Left lung (tissue), 10 donors: ENCODE results near the gene TACC3. TPM values are rescaled to one million over a fixed set of nuclear protein-coding genes. Genes with fewer than 3 reads are reported as not detected.

Source experiments
- ATAC-seq: fragments of 200-7000 bp; cut with Tn5 transposase; one replicate; pipeline ENCODE4 v1.9.1; 2020; ENCODE audit warnings: moderate library complexity
- DNase-seq, 4 donors: peaks; one replicate each; pipeline ENCODE4 v3.0.0-alpha.2; 2013 to 2020
- H3K27ac ChIP-seq, 2 donors: fragments of 200-600 bp; sonication (generic) in 1 of 2; one replicate each; pipeline versions ENCODE4 v1.5.0 to v1.8.0; 2020 to 2021
- H3K27me3 ChIP-seq, 2 donors: fragments of 200-600 bp; sonication (generic) in 1 of 2; one replicate each; pipeline versions ENCODE4 v1.5.0 to v1.8.0; 2020 to 2021
- H3K36me3 ChIP-seq, 2 donors: fragments of 200-600 bp; sonication (generic) in 1 of 2; one replicate each; pipeline versions ENCODE4 v1.5.0 to v1.8.0; 2020 to 2021
- H3K4me1 ChIP-seq, 2 donors: fragments of 200-600 bp; one replicate each; pipeline ENCODE4 v1.8.0; 2021
- H3K4me3 ChIP-seq, 2 donors: fragments of 200-600 bp; sonication (generic) in 1 of 2; one replicate each; pipeline versions ENCODE4 v1.5.0 to v1.8.0; 2020 to 2021; ENCODE audit warnings: mild to moderate bottlenecking in 1 of 2
- H3K9me3 ChIP-seq, 2 donors: fragments of 200-600 bp; sonication (generic) in 1 of 2; one replicate each; pipeline versions ENCODE4 v1.5.0 to v1.8.0; 2020 to 2021
- intact Hi-C, 2 donors: fragments of 100-400 bp; cut with DNase I; formaldehyde crosslinking; loops; one replicate each; pipeline versions ENCODE4 v1.11.2 to v1.14.2; 2022
- polyA plus RNA-seq, 6 donors: library from polyadenylated mRNA; unstranded; fragments of 120-200 nt; gene quantifications; one replicate each; pipeline ENCODE4 v1.2.1, GENCODE V29; 2013; ENCODE audit not compliant: insufficient read length in 6 of 6
- total RNA-seq, 2 donors: library from RNA; stranded (reverse); fragmentation: NEBNext Ultra II Directional; extraction: Animal tissue kit (Norgen Biotek cat#: 25700); gene quantifications; one replicate each; pipeline ENCODE4 v1.2.1, GENCODE V29; 2021
- TF ChIP-seq, protein P1 (sequence below), 2 donors: fragments of 200-600 bp; sonication (generic) in 1 of 2; IDR thresholded peaks; one replicate each; pipeline versions ENCODE4 v1.5.0 to v1.8.0; 2021; ENCODE audit warnings: antibody characterized with exemption in 2 of 2
- donor health status: DM: no; HTN: yes; CAD: no.
- donor health status: DM: no; HTN: no; CAD: no.

The TACC3 gene
- total and polyA plus RNA-seq, 8 donors: 20.3 to 76.2 (median 44.7) TPM

DNA sequence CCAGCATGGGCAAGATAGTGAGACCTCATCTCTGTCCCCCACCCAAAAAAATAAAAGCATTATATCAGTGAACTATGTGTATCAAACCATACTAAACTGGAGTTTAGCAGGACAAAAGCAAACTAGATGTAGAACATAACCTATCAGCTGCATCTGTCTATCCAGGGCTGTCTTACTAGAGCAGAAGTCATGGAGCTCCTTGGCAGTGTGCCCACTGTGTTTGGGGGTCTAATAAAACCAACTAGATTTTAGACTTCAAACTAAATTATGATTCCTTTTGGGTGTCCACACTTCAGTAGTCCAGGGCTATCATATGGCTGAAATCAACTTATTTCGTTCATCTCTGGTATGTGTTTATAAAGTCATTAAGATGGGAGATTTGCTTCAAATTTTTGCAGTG is 17.5 kb upstream of the TACC3 start:
- H3K27ac ChIP-seq: no peak overlapping the region
- intact Hi-C loops: no loop called here

DNA sequence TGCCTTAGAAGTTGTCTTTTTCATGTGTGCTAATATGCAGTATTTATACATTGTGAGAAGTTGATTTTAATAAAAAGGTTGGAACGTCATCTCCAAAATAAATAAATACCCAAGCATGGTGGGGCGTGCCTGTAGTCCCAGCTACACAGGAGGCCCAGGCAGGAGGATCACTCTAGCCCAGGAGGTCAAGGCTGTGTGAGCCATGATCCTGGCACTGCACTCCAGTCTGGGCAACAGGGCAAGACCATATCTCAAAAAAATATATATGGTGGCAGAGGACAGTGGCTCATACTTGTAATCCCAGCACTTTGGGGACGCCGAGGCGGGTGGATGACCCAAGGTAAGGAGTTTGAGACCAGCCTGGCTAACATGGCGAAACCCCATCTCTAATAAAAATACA is 15.6 kb upstream of the TACC3 start:
- TF ChIP-seq, protein P1, sequence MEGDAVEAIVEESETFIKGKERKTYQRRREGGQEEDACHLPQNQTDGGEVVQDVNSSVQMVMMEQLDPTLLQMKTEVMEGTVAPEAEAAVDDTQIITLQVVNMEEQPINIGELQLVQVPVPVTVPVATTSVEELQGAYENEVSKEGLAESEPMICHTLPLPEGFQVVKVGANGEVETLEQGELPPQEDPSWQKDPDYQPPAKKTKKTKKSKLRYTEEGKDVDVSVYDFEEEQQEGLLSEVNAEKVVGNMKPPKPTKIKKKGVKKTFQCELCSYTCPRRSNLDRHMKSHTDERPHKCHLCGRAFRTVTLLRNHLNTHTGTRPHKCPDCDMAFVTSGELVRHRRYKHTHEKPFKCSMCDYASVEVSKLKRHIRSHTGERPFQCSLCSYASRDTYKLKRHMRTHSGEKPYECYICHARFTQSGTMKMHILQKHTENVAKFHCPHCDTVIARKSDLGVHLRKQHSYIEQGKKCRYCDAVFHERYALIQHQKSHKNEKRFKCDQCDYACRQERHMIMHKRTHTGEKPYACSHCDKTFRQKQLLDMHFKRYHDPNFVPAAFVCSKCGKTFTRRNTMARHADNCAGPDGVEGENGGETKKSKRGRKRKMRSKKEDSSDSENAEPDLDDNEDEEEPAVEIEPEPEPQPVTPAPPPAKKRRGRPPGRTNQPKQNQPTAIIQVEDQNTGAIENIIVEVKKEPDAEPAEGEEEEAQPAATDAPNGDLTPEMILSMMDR (IDR thresholded peaks at IDR 0.05): no peak
- no peaks in the 10 kb centered on the region for H3K27me3 ChIP-seq
- no peak overlapping the region for H3K27ac ChIP-seq
- peaks cover 10 to 40% of the 10 kb centered on the region in 2 donors for H3K4me1 ChIP-seq
- intact Hi-C loops: no loop called here
- ATAC-seq: no peak
- peaks cover 5 to 62% of the 10 kb centered on the region in 2 donors for H3K36me3 ChIP-seq
- no peaks in the 10 kb centered on the region for H3K9me3 ChIP-seq
- H3K4me3 ChIP-seq: no peak overlapping the region
- no peak for DNase-seq

More for the DNA sequence above, 17.5 kb upstream of the TACC3 start:
- Histone ChIP-seq H3K4me1 (peaks cover 2 to 28% of the 10 kb centered on the region in 2 donors), H3K4me3 (no peak overlapping the region), H3K36me3 (peaks cover 5 to 71% of the 10 kb centered on the region in 2 donors), H3K9me3 (no peaks in the 10 kb centered on the region), H3K27me3 (no peaks in the 10 kb centered on the region)
- TF ChIP-seq, protein P1 (IDR thresholded peaks at IDR 0.05): no peak
- DNase-seq (no peak), ATAC-seq (no peak)

DNA sequence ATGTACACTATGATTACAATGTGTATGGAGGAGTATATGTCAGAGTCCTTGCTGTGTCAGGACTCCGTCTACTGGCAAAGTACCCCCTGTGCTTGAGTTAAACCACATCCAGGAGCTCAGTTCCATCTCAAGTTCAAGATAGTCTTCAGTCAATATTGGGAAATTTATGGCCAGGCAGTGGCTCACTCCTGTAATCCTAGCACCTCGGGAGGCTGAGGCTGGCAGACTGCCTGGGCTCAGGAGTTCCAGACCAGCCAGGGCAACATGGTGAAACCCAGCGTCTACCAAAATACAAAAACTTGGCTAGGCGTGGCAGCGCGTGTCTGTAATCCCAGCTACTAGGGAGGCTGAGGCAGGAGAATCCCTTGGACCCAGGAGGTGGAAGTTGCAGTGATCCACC is 15.0 kb upstream of the TACC3 start:
- H3K9me3 ChIP-seq: no peaks in the 10 kb centered on the region
- H3K27ac ChIP-seq: no peak overlapping the region
- peaks cover 12 to 44% of the 10 kb centered on the region in 2 donors for H3K4me1 ChIP-seq
- peaks cover 5 to 57% of the 10 kb centered on the region in 2 donors for H3K36me3 ChIP-seq
- no peaks in the 10 kb centered on the region for H3K27me3 ChIP-seq
- TF ChIP-seq, protein P1 (IDR thresholded peaks at IDR 0.05): no peak
- DNase-seq (no peak), ATAC-seq (no peak)
- intact Hi-C loops: no loop called here
- H3K4me3 ChIP-seq: no peak overlapping the region

DNA sequence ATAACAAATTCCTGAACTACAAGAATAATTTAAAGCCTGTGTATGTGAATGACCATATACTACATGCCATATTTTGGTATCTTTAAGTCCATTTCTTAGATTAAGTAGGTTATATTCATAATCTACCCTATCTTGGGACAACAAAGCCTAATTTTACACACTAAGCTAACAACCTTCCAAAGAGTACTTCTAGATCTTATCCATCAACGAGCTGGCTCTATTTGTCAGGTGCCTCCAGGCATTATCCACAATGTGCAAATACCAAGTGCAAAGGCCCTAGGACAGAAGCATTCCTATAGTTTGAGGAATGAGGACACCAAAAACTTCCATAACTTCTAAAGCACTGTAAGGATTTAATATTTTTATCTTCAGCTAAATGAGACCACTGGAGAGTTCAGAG is 12.7 kb upstream of the TACC3 start:
- Histone ChIP-seq H3K36me3 (peaks cover 0 to 36% of the 10 kb centered on the region in 2 donors), H3K4me3 (no peak overlapping the region), H3K4me1 (peaks cover 12 to 37% of the 10 kb centered on the region in 2 donors), H3K9me3 (no peaks in the 10 kb centered on the region), H3K27ac (peak overlapping the region in 1 of 2 donors; percentile 2), H3K27me3 (no peaks in the 10 kb centered on the region)
- ATAC-seq (no peak), DNase-seq (no peak)
- intact Hi-C loops: no loop called here
- TF ChIP-seq, protein P1 (IDR thresholded peaks at IDR 0.05): no peak

DNA sequence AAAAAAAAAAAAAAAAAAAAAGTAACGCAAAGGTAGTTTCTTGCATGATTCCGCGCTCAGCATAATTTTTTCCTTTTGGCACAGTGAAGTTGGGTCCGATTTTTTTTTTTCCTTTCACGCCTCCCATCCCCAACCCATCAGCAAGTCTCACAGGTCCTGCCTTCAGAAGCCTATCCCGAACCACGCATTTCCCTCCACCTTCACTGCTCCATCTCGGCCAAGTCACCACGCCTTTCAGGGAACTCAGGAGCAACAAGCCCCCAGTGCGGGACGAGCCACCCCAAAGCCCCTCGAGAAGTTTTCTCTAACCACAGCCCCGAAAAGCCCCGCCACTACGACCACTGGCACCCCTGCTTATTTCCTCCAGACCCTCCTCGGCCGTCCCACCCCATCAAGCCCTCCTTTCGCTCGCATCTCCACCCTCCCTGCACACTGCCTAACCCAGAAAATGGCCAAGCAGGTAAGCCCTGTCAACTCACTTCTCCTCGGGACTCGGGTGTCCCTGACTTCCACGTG is 10.2 kb upstream of the TACC3 start:
- peaks cover 0 to 20% of the 10 kb centered on the region in 2 donors for H3K36me3 ChIP-seq
- TF ChIP-seq, protein P1 (IDR thresholded peaks at IDR 0.05): no peak
- peak overlapping the region; percentile 83 to 89 for H3K4me3 ChIP-seq
- H3K27me3 ChIP-seq: no peaks in the 10 kb centered on the region
- ATAC-seq: no peak
- H3K9me3 ChIP-seq: no peaks in the 10 kb centered on the region
- H3K4me1 ChIP-seq: peaks cover 12 to 63% of the 10 kb centered on the region in 2 donors
- no peak for DNase-seq
- intact Hi-C loops: no loop called here
- peak overlapping the region; percentile 99 for H3K27ac ChIP-seq
